ENCODE measurements around the gene VAV1.

- TF ChIP-seq CTCF (IDR thresholded peaks at IDR 0.05; ENCODE audit: insufficient read depth, low read length, poor library complexity, severe bottlenecking) (no peak), EZH2phosphoT487 (conservative IDR thresholded peaks at IDR 0.05; ENCODE audit: low read length) (no peak)
These were observed 28.7 kb upstream of the VAV1 start for GRCh38 chr19:6743714-6744380.

Data from SU-DHL-6 (cell line).